GM15510 (cell line): ENCODE results near the gene ADRB2.

ENCODE experiments used
- POLR2A ChIP-seq: IDR thresholded peaks from 3 replicates; pipeline ENCODE4 v1.6.1; 2011; ENCODE audit warnings: borderline replicate concordance; ENCODE audit not compliant: insufficient read length; ENCODE audit errors: extremely low read depth

The ADRB2 gene

GRCh38 chr5:148796936-148797335 is 29.5 kb upstream of the ADRB2 start:
- TF ChIP-seq POLR2A: no peak

GRCh38 chr5:148798786-148799185 is 27.6 kb upstream of the ADRB2 start:
- no peak for TF ChIP-seq POLR2A

DNA sequence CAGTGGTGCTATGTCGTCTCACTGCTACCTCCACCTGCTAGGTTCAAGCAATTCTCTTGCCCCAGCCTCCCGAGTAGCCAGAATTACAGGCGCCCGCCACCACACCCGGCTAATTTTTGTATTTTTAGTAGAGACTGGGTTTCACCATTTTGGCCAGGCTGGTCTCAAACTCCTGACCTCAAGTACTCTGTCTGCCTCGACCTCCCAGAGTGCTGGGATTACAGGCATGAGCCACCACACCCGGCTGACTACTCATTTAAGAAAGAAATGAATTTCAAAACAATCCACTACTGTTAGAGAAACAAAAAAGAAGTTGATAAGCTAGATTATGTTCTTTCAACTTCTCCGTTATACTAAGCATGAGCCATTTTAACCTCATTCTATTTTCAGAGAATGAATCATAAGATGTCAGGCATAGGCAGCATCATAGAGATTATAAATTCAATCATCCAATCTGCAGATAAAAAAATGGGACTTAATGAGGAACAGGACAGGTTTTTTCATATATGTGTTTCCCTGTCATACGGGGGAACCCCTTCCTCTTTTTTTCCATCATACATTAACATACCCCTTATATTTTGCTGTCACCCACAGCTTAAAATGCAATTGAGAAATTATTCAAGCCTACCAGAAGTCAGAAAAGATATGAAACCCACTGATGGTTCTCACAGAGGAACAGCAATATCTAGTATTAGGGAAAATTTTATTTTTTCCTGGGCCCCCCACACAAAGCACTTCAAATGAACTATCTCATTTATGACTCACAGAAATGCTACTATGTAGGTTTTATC is 26.5 kb upstream of the ADRB2 start:
- no peak for TF ChIP-seq POLR2A

DNA sequence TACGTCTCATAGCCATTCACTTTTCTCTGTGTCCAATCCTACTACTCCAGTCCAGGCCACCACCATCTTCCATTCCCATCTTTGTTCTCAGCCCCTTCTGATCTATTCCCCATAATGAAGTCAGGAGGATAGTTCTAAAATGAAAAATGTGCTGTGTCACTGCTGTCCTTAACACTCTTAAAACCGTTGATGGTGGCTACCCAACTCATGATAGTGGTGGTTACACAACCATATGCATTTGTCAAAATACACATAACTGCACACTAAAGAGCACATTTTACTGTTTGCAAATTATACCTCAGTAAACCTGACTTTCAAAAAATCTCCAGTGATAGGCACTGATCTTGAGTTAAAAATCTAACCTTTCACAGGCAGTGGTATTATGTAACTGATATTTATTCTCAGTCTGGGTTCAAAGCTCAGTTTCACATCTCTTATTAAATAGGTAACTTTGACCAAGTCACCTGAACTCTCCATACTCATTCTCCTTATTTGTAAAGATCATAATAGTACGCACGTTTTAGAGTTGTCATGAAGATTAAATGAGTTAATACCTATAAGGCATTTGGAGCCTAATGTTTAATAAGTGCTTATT is 24.6 kb upstream of the ADRB2 start:
- no peak for TF ChIP-seq POLR2A

- no peak for TF ChIP-seq POLR2A
Observed at GRCh38 chr5:148804393-148804792, 22.0 kb upstream of the ADRB2 start.

GRCh38 chr5:148805326-148806290 is 20.8 kb upstream of the ADRB2 start:
- no peak for TF ChIP-seq POLR2A

DNA sequence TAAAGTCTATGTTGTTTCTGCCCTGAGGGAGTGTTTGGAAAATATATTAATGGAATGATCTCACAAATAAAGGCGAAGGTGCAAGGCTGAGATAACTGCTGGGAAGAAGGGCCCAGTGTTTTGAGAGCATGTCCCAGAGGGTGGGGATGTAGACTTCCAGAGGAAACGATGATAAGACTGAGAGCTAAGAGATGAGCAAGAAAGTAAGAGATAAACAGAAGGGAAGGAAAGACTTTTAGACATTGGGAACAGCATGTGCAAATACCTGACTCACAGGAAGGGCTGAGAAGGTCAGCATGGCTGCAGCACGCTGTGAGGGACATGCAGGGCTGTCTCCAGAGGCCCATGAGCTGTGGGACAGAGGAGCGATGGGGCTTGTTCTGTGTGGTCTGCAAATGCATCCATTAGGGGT is 19.9 kb upstream of the ADRB2 start:
- TF ChIP-seq POLR2A: no peak

DNA sequence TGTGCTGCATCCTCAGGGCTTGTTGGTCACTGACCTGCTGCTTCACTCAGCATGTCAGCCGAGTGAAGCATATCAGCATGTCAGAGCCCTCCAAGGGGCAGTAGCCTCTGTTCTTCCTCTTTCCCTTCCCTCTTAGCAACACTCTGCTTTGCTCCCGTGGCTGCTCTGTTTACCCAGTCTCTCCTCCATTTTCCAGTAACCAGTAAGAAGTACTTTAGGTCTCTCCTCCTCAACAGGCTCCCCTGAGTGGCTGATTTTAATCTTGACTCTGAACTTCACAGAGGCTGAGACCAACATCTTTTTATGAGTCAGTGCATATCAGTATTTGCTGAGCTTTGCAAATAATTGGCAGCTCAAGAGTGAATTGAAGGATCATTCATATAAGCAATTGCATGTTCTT is 18.6 kb upstream of the ADRB2 start:
- TF ChIP-seq POLR2A: no peak

DNA sequence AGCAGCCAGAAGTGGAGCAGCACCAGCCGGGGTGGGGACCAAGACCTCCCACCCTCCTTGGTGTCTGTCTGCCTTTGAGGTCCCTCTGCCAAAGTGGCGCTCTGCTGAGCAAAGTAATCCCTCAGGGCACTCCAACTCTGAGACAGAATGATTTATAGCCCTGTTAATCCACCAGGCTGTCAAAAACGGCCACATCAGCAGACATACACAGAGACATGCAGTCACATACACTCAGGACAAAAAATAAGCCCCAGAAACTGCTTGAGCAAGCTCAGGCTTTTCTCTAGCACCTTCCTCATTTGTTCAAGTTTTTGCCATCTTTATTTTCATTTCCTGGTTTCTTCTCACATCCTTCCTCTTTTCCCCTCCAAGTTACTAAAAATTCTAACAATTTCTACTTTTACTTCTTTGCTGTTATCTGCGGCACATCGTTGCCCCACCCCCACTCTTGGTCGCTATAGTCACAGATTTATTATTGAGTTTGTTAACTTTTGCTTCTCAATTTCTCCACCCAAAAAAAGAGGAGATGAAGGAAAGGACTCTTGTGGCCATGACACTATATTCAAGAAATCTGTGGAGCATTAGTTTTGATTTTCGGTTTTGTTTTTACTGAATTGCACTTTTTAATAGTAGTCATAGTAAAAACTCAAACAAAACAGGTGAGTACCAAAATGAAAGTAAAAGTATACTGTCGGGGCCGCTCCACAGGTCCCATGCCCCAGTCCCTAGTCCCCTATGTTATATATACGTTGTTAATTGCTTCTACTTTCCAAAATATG is 17.4 kb upstream of the ADRB2 start:
- TF ChIP-seq POLR2A: no peak

DNA sequence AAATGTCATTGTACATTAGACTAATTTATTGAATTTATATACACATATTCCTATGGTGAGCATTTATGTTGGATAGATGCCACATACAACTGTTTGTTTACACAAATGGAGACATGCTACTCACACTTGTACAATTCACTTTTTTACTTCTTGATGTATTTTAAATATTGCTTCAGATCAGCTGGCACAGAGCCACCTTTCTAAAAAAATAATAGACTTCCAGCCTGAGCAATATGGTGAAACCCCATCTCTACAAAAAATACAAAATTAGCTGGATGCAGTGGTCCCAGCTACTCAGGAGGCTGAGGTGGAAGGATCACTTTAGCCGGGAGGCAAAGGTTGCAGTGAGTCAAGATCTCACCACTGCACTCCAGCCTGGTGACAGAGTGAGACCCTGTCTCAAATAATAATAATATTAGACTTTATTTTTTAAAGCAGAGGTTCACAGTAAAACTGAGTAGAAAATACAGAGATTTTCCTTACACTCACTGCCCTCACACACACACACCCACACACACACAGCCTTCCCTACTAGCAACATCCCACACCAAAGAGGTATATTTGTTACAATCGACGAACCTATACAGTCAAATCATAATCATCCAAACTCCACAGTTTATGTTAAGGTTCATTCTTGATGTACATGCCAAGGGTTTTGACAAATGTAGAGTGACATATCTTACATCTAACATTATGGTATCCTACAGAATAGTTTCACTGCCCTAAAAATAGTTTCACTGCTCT is 16.5 kb upstream of the ADRB2 start:
- no peak for TF ChIP-seq POLR2A

GRCh38 chr5:148810823-148811222 is 15.6 kb upstream of the ADRB2 start:
- no peak for TF ChIP-seq POLR2A

DNA sequence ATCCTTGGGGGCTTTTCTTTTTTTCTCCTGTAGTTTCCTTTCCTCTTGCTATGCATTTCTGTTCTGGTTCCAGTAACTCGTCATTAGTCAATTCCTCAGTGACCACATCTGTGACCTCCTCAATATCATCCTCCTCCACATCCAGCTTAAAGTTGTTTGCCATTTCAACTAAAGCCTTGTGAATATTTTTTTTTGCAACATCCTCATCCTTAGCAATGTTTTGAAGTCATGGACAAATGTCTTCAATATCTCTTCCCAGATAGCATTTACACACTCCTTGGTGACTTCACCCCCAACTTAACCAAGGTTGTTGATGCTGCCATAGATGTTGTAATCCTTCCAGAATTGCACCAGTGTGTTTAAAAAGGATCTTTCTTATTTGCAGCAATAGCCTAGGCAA is 14.7 kb upstream of the ADRB2 start:
- no peak for TF ChIP-seq POLR2A

DNA sequence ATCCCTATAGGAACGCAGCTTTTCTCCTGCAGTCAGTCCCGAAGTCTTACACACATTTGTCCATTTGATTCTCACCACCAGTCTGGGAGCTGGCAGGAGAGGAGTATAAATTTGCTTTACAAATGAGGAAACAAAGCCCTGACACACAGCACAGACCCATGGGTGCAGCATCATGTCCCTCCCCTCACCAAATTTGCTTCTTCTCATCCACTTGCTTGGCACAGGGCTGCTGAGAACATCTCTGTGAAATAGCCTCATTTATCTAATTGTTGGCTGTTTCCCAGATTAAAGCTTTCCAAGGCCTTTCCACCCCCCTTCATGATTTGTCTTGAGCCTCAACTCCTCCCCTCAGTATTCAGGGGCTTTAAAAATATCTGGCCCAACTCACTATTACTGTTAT is 11.3 kb upstream of the ADRB2 start:
- no peak for TF ChIP-seq POLR2A

DNA sequence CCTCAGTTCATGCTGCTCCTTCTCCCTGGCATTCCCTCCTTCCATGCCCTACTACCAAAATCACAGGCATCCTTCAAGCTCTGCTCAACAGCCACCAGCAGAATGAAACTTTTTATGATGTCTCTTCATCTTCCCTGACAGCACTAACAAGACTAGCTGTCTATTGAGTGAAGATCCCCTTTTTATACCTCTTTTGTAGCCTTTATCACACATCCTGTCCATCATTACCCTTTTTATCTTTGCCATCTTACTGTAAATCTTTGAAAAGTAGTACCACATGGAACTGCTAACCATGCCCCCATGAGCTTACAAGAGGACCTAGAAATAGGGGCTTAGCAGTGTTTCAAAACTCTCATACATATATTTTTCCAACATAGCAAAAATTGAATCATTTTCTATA is 10.8 kb upstream of the ADRB2 start:
- no peak for TF ChIP-seq POLR2A
